Umbilical cord (tissue), 2 donors: Measurements from ENCODE around the gene BRPF3. TPM values are rescaled to one million over a fixed set of nuclear protein-coding genes. Genes with fewer than 3 reads are reported as not detected.
A peak's percentile ranks its signal among the peaks of the same experiment; 100 is the strongest.

Experiments used
- DNase-seq: peaks from one replicate; pipeline ENCODE4 v3.0.0-alpha.2; 2015; ENCODE audit warnings: low spot score
- total RNA-seq: library from RNA; depleted of rRNA; stranded (reverse); fragments of >200 nt; gene quantifications from one replicate; pipeline ENCODE4 v1.2.3, GENCODE V29; 2014; ENCODE audit warnings: low replicate concordance; ENCODE audit not compliant: insufficient read depth

The BRPF3 gene
- total RNA-seq, 1 donor from 2014 or later, result 9.4 TPM

GRCh38 chr6:36200154-36200891 is 3.8 kb downstream of the BRPF3 start:
- no peak for DNase-seq

DNA sequence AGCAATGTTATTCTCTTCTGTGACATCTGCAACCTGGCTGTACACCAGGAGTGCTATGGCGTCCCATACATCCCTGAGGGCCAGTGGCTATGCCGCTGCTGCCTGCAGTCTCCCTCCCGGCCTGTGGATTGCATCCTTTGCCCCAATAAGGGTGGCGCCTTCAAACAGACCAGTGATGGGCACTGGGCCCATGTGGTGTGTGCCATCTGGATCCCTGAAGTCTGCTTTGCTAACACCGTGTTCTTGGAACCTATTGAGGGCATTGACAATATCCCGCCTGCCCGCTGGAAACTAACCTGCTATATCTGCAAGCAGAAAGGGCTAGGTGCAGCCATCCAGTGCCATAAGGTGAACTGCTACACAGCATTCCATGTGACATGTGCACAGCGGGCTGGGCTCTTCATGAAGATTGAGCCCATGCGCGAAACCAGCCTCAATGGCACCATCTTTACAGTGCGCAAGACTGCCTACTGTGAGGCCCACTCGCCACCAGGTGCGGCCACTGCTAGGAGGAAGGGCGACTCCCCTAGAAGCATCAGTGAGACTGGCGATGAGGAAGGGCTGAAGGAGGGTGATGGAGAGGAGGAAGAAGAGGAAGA is 4.6 kb downstream of the BRPF3 start:
- no peak for DNase-seq

DNA sequence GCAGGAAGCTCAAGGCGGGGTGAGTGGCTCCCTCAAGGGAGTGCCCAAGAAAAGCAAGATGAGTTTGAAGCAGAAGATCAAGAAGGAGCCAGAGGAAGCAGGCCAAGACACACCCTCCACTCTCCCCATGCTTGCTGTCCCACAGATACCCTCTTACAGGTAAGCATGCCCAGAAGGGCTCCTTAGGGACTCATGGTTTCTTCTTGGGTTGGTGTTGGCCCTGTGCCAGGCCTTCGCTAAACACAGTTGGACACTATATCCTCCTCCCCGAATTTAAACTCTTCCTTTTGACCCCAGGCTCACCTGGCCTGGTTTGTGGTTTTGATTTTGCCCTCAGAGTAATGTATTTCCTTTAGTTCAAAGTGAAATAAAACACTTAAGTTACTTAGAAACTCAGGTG is 5.1 kb downstream of the BRPF3 start:
- DNase-seq, result no peak

DNA sequence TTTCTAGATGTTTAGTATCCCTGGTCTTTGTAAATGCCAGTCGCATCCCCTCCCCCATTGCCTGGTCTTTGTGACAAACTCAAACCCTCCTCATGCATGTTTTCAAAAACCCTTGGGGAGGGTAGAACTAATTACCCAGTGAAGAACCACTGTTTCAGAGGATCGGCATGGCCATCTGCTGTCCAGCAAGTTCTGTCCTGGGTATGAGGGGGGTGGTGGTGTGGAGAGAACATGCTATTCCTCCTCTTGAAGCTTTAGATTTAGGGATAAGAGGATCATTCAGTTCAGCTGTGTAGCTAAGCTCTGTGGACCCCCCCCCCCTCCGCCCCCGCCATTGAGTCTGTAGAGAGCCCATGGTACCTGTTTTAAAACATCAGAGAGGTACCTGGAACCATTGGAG is 5.6 kb downstream of the BRPF3 start:
- DNase-seq, result no peak

- no peak for DNase-seq
Measured at GRCh38 chr6:36204068-36204753, 7.7 kb downstream of the BRPF3 start.

DNA sequence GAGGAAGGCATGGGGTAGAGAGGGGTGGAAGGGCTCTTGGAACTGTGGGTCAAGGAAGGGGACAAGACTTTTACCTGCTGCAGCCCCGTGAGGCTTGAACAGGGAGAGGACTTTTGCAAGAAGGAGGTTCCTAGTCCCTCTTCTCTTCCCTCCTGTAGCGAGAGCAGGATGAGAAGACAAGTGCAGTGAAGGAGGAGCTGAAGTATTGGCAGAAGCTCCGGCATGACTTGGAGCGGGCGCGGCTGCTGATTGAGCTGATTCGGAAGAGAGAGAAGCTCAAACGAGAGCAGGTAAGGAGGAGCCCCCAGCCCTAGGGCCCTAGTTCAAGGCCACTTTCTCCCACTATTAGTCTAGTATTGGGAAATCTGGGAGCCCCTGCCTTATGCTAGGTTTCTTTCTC is 10.6 kb downstream of the BRPF3 start:
- no peak for DNase-seq

DNA sequence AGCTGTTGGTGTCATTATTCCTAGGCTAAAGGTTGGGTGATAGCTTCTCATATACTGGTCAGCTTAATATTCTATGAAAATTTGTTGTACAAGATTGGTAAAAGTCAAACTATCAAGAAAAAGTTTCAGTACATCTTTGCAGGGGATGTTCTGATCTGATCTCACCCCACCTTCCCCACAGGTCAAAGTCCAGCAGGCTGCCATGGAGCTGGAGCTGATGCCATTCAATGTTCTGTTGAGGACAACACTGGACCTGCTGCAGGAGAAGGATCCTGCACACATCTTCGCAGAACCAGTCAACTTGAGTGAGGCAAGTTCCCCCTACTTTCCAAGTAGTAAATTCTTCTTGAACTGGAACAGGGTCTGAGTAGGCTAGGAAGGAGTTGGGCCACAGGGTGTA is 13.1 kb downstream of the BRPF3 start:
- no peak for DNase-seq

GRCh38 chr6:36210182-36210581 is 13.6 kb downstream of the BRPF3 start:
- no peak for DNase-seq

DNA sequence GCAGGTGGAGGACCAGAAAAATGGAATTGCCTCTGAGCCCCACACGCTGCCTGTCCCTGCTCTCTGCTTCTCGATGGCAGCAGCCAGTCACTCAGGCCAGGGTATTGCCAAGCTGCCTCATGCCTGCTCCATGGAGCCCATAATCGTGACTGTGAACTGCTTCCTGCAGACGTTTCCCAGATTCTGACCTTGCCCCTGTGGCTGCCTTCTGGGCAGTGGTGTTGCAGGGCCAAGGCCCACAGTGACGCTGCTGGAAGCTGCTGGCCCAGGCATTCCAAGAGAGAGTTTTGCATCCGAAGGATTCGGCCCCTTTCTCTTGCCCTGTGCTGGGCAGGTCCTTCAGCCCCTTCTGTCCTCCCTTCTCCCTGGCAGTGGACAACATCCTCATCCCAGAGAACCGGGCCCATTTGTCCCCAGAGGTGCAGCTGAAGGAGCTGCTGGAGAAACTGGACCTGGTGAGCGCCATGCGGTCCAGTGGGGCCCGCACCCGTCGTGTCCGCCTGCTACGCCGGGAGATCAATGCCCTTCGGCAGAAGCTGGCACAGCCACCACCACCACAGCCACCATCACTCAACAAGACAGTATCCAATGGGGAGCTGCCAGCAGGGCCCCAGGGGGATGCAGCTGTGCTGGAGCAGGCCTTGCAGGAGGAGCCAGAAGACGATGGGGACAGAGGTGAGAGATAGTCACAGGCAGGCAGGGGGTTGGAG is 14.5 kb downstream of the BRPF3 start:
- DNase-seq, result no peak

DNA sequence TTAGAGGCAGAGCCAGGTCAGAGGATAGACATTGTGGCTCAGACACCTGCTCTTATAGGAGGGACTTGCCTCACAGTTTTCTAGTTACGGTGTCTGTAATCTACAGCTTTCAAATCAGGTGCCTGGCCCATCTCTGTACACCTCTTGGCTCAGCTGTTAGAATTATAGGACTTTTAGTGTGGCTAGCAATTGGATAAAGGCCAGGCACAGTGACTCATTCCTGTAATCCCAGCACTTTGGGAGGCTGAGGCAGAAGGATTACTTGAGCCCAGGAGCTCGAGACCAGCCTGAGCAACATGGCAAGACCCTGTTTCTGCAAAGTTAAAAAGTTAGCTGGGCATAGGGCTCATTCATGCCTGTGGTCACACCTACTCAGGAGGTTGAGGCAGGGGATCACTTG is 20.0 kb downstream of the BRPF3 start:
- DNase-seq, result peak; percentile 21

DNA sequence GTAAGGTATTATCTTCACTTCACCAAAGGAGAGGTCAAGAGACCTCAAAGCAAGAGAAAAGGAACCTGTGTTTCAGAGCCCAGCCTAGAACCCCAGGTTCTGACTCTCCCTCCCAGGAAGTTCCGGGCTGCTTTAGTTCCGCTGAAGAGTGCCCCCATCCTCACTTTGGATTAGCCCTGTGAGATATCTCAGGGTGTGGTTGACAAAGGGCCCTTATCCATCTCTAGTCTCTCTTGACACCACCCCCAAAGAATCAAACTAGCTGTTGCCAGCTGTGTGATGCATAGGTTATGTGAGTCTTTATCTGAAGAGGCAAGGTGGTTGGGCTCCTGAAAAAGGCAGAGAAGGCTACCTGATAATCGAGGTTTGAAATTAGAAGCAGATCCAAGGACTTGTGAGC is 20.6 kb downstream of the BRPF3 start:
- DNase-seq, result no peak

GRCh38 chr6:36217946-36218345 is 21.4 kb downstream of the BRPF3 start:
- DNase-seq, result no peak

- peak; percentile 64 for DNase-seq
Measured at GRCh38 chr6:36218516-36218915, 22.0 kb downstream of the BRPF3 start.

- DNase-seq, result no peak
Measured at GRCh38 chr6:36219081-36219480, 22.5 kb downstream of the BRPF3 start.

GRCh38 chr6:36220226-36220625 is 23.7 kb downstream of the BRPF3 start:
- no peak for DNase-seq

DNA sequence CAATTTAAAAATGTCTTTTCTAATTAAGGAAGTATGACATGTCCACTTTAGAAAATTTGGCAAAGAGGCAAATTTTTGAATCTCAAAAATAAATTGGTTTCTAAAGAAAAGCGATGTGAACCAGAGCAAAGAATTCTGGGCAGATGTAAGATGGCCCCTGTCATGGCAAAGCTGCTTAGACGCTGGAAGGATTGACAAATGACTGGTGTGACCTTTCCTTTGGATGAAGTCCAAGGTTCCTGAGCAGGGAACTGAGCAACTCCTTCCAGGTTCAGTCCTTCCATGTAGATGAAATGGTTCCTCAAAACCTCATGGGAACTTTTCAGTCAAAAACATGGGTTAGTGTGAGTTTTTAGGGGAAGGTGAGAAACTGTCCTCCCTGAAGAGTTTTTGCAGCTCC is 25.1 kb downstream of the BRPF3 start:
- no peak for DNase-seq

GRCh38 chr6:36222924-36223323 is 26.4 kb downstream of the BRPF3 start:
- DNase-seq, result no peak

GRCh38 chr6:36223706-36224105 is 27.2 kb downstream of the BRPF3 start:
- DNase-seq, result no peak

GRCh38 chr6:36224918-36225461 is 28.4 kb downstream of the BRPF3 start:
- no peak for DNase-seq

DNA sequence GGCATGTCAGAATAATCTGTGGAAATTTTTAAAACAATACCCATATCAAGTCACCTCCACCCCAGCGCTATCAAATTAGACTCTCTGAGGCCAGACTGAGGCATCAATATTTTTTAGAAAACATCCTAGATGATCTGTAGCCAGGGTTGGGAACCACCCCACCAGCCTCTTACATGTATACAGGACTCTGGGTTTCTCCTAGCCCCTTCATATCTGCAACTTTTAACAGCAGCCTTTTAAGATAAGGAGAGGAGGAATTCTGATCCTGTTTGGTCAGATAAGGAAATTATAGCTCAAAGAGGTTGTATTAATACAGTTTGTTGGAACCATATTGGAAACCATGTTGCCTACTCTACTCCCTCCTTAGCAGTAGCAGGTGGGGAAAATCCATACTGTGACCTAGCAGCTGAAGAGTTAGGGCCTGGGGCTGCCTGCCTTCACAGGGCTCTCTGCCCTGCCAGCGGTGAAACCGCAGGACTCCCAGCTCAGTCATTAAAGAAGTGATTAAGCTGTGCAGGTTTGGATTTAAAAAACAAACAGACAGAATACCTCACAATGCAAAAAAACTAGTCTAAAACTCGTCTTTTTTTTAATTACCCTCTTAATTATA is 30.0 kb downstream of the BRPF3 start:
- no peak for DNase-seq

DNA sequence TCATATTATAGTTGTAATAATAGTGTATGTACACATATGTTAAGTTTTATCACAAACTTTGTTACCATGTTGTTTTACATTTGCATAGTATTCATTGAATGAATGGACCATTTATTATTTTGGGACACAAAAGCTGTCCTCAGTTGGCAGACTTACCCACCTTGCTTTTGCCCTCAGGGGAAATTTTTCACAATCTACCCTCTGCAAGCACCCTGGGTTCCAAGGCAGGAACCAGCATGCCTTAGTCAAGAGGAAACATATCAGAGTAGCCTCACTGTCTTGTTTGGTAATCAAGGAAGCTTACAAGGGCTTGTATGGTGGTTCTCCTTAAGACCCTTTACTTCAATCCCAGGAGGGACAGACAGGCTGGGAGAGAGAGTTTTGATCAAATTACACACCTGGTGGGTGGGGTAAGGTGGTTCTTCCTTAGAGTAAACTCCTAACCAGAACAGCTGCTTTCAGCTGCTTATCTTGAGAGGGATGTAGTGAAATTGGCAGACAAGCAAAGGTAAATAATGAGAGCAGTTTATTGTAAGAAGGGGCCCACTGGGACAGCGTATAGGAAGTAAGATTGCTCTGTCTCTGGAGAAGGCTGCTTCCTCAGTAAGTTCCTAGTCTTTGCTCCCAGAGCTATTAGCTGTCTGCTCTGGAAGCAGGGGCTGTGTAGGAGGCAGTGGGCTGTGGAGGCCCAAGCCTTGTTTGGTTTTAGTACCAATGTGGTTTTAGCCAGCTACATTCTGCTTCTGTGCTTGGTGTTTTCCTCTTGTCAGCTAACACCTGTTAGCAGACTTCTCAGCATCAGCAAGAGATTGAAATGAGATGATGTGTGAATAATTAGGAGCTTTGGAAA is 31.1 kb downstream of the BRPF3 start:
- DNase-seq, result no peak
